GM18498 (cell line): ENCODE data around the gene DLEC1.
"Not testable (repeated sequence)": the region's sequence is repeated elsewhere in the genome, so short reads cannot be mapped to it uniquely, and the experiment has no call there.

Experiments
- ATAC-seq: cut with Tn5 transposase; IDR thresholded peaks from one replicate; pipeline ENCODE4 v1.9.1; 2021; ENCODE audit warnings: mild to moderate bottlenecking, moderate library complexity; ENCODE audit not compliant: unreplicated experiment

Gene DLEC1

DNA sequence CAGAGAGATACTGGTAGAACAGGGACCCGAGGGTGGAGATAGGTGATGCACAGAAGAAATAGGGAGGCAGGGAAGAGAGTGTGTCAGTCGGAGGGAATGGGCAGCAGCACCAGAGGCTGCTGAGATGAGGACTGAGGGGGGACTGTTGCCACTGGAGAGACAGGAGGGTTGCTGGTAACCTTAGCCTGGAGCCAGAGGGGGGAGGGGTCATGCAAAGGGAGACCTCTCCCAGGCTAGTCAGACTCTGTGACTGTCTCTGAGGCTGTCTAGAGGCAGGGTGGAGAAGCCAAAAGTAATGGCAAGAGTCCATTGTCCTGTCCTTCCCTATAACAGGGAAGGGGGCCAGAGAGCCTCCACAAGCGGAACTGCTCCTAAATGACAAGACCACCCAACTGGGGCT lies 2.1 kb upstream of the DLEC1 start:
- no peak for ATAC-seq

- no peak for ATAC-seq
Observed at GRCh38 chr3:38038447-38038911, 529 bp upstream of the DLEC1 start.

DNA sequence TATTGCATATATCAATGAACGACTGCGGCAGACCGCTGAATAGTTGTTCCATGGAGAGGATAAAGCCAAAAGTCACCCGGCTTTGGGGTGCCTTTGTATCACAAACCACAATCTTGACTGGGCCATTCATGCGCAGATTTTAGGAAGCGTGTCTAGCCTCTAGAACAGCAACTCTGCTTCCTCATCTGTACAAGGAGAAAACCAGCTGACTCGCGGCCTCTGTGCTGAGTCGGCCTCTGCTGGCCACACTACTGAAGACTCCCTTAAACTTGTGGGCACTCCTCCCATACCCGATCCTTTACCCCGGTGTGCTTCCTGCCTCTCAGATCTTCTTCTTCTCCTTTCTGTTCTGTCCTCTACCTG lies 872 bp downstream of the DLEC1 start:
- ATAC-seq, result peak; percentile 56

DNA sequence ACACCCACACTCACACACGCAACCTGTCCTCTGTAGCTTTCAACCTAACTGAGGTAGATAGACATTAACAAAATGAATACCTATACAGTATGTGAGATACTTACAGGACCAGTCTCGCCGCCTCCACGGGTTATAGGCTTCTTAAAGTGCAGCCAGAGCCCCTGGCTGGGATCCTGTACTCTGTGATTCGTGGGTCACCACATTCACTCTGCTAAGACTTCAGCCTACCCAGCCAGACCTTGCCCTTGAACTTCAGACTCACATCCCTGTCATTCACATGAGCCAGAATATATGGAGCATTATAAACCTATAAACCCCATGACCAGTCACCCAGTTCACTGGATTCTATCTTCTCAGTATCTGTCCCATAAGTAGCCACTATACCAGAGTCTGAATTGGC lies 1.4 kb downstream of the DLEC1 start:
- no peak for ATAC-seq

DNA sequence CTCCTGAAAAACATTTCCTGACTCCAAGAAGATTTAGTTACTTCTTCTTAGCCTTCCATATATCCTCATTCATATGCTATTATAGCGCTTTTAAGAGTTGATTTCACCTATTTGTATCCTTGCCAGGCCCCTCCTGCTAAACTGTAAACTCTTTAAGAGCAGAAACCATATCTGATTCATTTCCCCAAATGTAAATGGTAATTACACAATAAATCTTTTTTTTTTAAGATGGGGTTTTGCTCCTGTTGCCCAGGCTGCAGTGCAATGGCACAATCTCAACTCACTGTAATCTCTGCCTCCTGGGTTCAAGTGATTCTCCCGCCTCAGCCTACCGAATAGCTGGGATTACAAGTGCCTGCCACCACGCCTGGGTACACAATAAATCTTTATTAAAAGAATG lies 4.5 kb downstream of the DLEC1 start:
- ATAC-seq, result no peak

DNA sequence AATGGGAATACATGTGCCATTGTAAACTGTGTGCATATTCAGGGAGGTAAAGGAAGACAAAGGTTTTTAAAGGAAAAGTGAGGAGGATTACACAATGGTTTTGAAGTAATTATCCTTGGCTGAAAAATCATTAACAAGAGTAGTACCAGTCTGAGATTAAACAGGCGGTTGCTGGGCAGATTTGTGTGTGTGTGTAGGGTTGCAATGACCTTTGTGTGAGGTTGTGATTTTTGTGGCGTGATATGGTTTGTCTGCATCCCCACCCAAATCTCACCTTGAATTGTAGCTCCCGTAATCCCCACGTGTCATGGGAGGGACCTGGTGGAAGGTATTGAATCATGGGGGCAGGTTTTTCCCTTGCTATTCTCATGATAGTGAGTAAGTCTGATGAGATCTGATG lies 7.0 kb downstream of the DLEC1 start:
- ATAC-seq, result no peak

- no peak for ATAC-seq
Observed at GRCh38 chr3:38046821-38047220, 7.8 kb downstream of the DLEC1 start.

DNA sequence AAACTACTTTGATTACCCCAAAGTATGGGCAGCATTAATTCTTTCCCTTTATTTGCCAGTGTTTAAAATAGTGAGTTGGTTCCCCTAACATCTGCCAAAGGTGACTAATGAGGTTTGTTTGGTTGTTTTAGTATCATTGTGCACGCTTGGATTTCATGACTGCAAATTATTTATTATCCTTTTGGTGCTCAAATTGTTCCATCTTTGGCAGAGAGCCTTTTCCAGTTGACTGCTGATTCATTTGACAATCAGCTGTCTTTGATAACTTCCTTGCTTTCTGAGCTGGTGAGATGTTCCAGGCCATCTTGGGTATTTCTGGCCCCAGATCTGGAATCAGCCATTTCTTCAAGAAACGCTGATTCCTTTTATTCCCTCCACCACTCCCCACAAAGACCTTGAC lies 8.9 kb downstream of the DLEC1 start:
- ATAC-seq, result no peak

GRCh38 chr3:38049358-38050126 lies 10.5 kb downstream of the DLEC1 start:
- ATAC-seq, result no peak

DNA sequence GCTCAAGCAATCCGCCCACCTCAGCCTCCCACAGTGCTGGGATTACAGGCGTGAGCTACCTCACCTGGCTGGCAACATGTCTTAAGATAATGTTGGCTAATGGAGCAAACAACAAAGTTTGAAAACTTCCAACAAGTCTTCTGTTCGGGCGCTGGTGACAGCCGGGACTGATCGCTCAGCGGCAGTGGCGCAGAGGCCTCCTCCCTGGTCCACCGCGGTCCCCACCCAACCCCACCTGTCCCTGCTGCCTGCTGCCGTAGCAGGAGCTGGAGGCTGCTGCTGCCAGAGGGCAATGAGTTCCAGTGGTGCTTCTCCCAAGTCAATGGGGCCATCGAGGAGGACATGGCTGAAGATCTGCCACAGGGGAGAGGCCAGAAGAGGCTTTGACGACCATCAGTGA lies 12.1 kb downstream of the DLEC1 start:
- no peak for ATAC-seq

DNA sequence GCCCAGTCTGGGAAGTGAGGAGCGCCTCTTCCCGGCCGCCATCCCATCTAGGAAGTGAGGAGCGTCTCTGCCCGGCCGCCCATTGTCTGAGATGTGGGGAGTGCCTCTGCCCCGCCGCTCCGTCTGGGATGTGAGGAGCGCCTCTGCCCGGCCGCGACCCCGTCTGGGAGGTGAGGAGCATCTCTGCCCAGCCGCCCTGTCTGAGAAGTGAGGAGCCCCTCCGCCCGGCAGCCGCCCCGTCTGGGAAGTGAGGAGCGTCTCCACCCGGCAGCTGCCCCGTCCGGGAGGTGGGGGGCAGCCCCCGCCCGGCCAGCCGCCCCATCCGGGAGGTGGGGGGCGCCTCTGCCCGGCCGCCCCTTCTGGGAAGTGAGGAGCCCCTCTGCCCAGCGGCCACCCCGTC lies 14.3 kb downstream of the DLEC1 start:
- ATAC-seq, result not testable (repeated sequence)

- not testable (repeated sequence) for ATAC-seq
Observed at GRCh38 chr3:38053813-38054498, 14.9 kb downstream of the DLEC1 start.

DNA sequence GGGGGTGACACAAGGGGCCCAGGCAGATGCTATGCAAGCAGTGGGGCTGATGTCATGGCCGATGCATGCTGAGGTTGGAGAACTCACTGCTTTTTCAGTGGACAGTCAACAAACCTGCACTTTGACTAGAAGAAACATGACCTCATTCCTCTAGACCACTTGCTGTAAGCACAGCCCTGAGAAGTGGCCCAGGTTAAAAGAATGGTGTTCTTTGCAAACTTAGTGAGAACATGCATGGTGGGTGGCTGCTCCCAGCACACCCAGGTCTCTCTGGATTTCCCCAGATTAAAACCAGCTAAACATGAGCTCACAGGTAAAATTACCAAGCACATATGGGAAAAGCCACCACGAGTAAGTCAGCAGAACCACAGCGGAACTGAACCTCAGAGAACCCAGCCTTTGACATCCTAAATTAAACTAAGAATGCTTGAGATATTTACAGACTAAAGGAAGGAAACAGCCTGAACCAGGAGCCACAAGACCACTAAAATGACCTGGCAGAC lies 15.5 kb downstream of the DLEC1 start:
- ATAC-seq, result no peak

DNA sequence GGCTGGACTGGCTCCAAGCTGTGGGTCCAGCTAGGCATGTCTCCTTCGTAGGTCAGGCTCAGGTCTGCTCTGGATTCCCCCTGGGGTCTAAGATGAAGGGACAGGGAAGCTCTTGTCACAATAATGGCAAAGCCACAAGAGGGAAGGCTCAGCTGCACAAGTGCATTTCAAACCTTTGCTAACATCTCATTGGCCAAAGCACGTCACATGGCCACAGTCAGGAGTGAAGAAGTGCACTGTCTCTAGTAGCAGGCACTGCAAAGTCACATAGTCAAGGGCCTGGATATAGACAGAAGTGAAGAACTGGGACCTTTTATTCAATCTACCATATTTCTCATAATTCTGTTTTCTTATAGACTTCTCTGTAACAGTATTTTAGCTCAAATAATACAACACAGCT lies 20.1 kb downstream of the DLEC1 start:
- no peak for ATAC-seq

GRCh38 chr3:38059591-38059990 lies 20.6 kb downstream of the DLEC1 start:
- ATAC-seq, result no peak

DNA sequence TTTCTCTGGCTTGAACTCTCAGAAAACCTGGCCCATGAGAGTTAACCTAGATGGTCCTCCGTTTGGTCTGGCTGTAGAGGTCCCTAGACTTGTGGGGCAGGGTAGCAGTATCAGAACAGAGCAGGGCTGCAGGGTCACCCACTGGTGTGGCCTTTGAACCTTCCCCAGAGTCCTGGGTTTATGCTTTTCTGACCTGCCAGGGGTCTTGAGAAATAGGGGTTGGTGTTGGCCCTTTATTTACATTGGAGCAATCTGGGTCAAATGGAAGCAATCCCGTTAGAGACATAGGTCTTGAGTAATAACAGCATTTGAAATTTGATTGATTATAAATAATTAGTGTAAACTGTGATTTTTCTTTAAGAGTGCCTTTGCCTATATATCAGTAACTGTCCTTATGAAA lies 23.8 kb downstream of the DLEC1 start:
- ATAC-seq, result no peak

- not testable (repeated sequence) for ATAC-seq
Observed at GRCh38 chr3:38064453-38064852, 25.4 kb downstream of the DLEC1 start.

DNA sequence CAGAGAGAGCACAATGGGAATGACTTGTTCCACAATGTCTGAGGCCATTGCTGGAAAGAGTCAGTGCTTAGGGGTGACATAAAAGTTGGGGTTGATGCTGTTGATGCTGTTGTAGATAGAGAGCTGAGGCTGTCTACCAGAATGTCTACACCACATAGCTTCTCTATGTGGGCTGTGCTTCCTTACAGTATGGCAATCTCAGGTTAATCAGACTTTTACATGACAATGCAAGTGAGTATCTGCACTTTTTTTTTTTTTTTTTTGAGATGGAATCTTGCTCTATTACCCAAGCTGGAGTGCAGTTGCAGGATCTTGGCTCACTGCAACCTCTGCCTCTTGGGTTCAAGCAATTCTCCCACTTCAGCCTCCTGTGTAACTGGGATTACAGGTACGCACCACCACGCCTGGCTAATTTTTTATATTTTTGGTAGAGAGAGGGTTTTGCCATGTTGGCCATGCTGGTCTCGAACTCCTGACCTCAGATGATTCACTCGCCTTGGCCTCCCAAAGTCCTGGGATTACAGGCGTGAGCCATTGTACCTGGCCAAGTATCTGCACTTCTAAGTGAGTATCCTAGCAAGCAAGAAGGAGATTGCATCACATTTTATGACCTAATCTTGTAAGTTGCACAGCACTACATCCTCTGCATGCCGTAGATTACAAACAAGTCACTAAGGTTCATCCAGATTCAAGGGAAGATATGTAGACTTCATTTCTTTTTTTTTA lies 28.7 kb downstream of the DLEC1 start:
- no peak for ATAC-seq

- ATAC-seq, result no peak
Observed at GRCh38 chr3:38070013-38070412, 31.0 kb downstream of the DLEC1 start.

DNA sequence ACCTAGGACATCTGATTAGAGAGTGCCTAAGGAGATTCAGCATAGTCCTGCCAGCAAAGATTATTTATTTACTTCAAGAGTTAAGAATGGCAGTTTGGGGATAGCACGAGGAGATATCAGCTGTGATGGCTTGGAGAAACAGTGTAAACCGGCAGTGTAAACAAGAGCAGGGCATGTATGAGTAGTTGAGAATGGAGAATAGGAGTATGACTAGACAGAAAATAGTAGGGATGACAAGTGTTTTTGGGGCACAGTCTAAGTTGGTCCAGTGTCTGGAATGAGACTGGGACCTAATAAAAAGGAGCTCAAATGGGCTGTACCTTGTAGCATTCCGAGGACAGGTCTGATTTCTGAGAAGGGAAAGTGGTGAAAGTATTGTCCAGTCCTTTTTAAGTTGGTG lies 38.1 kb downstream of the DLEC1 start:
- not testable (repeated sequence) for ATAC-seq

DNA sequence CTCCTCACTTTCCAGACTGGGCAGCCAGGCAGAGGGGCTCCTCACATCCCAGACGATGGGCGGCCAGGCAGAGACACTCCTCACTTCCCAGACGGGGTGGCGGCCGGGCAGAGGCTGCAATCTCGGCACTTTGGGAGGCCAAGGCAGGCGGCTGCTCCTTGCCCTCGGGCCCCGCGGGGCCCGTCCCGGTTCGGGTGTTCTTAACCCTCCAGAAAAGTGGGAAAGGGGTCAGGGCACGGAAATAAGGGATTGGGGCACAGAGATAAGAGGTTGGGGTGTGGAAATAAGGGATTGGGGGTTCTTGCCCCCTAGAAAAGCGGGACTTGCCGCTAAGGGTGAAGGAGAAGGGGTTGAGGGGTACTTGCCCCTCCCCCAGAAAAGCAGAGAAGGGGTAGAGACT lies 43.3 kb downstream of the DLEC1 start:
- ATAC-seq, result not testable (repeated sequence)

DNA sequence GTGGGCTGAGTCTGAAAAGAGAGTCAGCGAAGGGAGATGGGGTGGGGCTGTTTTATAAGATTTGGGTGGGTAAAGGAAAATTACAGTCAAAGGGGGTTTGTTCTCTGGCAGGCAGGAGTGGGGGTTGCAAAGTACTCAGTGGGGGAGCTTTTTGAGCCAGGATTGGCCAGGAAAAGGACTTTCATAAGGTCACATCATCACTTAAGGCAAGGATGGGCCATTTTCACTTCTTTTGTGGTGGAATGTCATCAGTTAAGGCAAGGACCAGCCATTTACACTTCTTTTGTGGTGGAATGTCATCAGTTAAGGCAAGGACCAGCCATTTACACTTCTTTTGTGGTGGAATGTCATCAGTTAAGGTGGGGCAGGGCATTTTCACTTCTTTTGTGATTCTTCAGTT lies 44.2 kb downstream of the DLEC1 start:
- ATAC-seq, result not testable (repeated sequence)
